ENCODE data around the gene IREB2. TPM values are rescaled to one million over a fixed set of nuclear protein-coding genes. Genes with fewer than 3 reads are reported as not detected.
A peak's percentile ranks its signal among the peaks of the same experiment; 100 is the strongest.

IREB2 gene
- total RNA-seq, 5 donors from 2014 or later (not counting 1 experiment from before 2014, with no cell fraction given), result 58.7 to 71.5 (median 65.1) TPM

- CTCF ChIA-PET, result no interaction called here
- H3K27me3 ChIP-seq (replicated peaks in 1 of 2; ENCODE audit: control insufficient read depth in 2 of 2, extremely low read depth in 1 of 2, insufficient read depth in 2 of 2, low read length in 1 of 2), result peaks cover 0 to 12% of the 10 kb centered on the region in 2 experiments
Observed at GRCh38 chr15:78420220-78420619, 17.8 kb upstream of the IREB2 start.

GRCh38 chr15:78420766-78421165 is 17.2 kb upstream of the IREB2 start:
- CTCF ChIA-PET, result no interaction called here

More at GRCh38 chr15:78420220-78420619, 17.8 kb upstream of the IREB2 start:
- no peaks in the 10 kb centered on the region for H3K9me3 Mint-ChIP-seq
- Histone ChIP-seq H3K4me3 (ENCODE audit: control insufficient read depth in 1 of 2, extremely low read depth in 1 of 2, low read length in 1 of 2) (no peak overlapping the region), H3K27ac (ENCODE audit: low read length) (no peak overlapping the region), H3K4me1 (ENCODE audit: control insufficient read depth in 1 of 2, extremely low read depth in 1 of 2, insufficient read depth in 2 of 2, low read length in 2 of 2) (peaks cover 0 to 3% of the 10 kb centered on the region in 2 experiments), H3K36me3 (ENCODE audit: control insufficient read depth in 2 of 2, extremely low read depth in 1 of 2, insufficient read depth in 1 of 2, low read length in 1 of 2) (no peaks in the 10 kb centered on the region), H3K9me3 (no peaks in the 10 kb centered on the region)
- ATAC-seq (replicated peaks in 1 of 4), result no peak
- peaks cover 0 to 11% of the 10 kb centered on the region in 2 donors for H3K27me3 Mint-ChIP-seq
- POLR2A ChIA-PET, result no interaction called here
- no peaks in the 10 kb centered on the region for H3K36me3 Mint-ChIP-seq
- no peak overlapping the region for H3K27ac Mint-ChIP-seq
- no peak overlapping the region for H3K4me3 Mint-ChIP-seq
- WGBS (ENCODE audit: insufficient coverage), result 88% methylated on average over 4 of the region's 4 CpGs
- no peak for DNase-seq
- H3K4me1 Mint-ChIP-seq, result peaks cover 0 to 4% (median 2%) of the 10 kb centered on the region in 3 donors

GRCh38 chr15:78421238-78421965 is 16.6 kb upstream of the IREB2 start:
- Mint-ChIP-seq H3K27me3 (peaks cover 0 to 11% of the 10 kb centered on the region in 2 donors), H3K36me3 (no peaks in the 10 kb centered on the region), H3K9me3 (no peaks in the 10 kb centered on the region), H3K4me1 (peaks cover 8 to 16% (median 12%) of the 10 kb centered on the region in 3 donors), H3K27ac (no peak overlapping the region), H3K4me3 (no peak overlapping the region)
- Histone ChIP-seq H3K4me3 (ENCODE audit: control insufficient read depth in 1 of 2, extremely low read depth in 1 of 2, low read length in 1 of 2) (no peak overlapping the region), H3K27ac (ENCODE audit: low read length) (no peak overlapping the region), H3K27me3 (replicated peaks in 1 of 2; ENCODE audit: control insufficient read depth in 2 of 2, extremely low read depth in 1 of 2, insufficient read depth in 2 of 2, low read length in 1 of 2) (peaks cover 0 to 12% of the 10 kb centered on the region in 2 experiments), H3K4me1 (ENCODE audit: control insufficient read depth in 1 of 2, extremely low read depth in 1 of 2, insufficient read depth in 2 of 2, low read length in 2 of 2) (peaks cover 2 to 3% of the 10 kb centered on the region in 2 experiments), H3K9me3 (no peaks in the 10 kb centered on the region), H3K36me3 (ENCODE audit: control insufficient read depth in 2 of 2, extremely low read depth in 1 of 2, insufficient read depth in 1 of 2, low read length in 1 of 2) (no peaks in the 10 kb centered on the region)
- DNase-seq, result no peak
- ATAC-seq (replicated peaks in 1 of 4), result no peak
- 87% methylated on average over 5 of the region's 7 CpGs for WGBS (ENCODE audit: insufficient coverage)
- CTCF ChIA-PET, result no interaction called here
- POLR2A ChIA-PET, result no interaction called here

More at GRCh38 chr15:78420766-78421165, 17.2 kb upstream of the IREB2 start:
- POLR2A ChIA-PET, result no interaction called here
- Histone ChIP-seq H3K36me3 (ENCODE audit: control insufficient read depth in 2 of 2, extremely low read depth in 1 of 2, insufficient read depth in 1 of 2, low read length in 1 of 2) (no peaks in the 10 kb centered on the region), H3K4me3 (ENCODE audit: control insufficient read depth in 1 of 2, extremely low read depth in 1 of 2, low read length in 1 of 2) (no peak overlapping the region), H3K4me1 (ENCODE audit: control insufficient read depth in 1 of 2, extremely low read depth in 1 of 2, insufficient read depth in 2 of 2, low read length in 2 of 2) (peaks cover 2 to 3% of the 10 kb centered on the region in 2 experiments), H3K27me3 (replicated peaks in 1 of 2; ENCODE audit: control insufficient read depth in 2 of 2, extremely low read depth in 1 of 2, insufficient read depth in 2 of 2, low read length in 1 of 2) (peaks cover 0 to 12% of the 10 kb centered on the region in 2 experiments), H3K27ac (ENCODE audit: low read length) (no peak overlapping the region), H3K9me3 (no peaks in the 10 kb centered on the region)
- DNase-seq, result no peak
- WGBS (ENCODE audit: insufficient coverage), result 81% methylated on average over 8 of the region's 8 CpGs
- no peak for ATAC-seq (replicated peaks in 1 of 4)
- Mint-ChIP-seq H3K27ac (no peak overlapping the region), H3K27me3 (peaks cover 0 to 11% of the 10 kb centered on the region in 2 donors), H3K4me1 (peaks cover 1 to 10% (median 6%) of the 10 kb centered on the region in 3 donors), H3K4me3 (no peak overlapping the region), H3K9me3 (no peaks in the 10 kb centered on the region), H3K36me3 (no peaks in the 10 kb centered on the region)

- H3K4me1 ChIP-seq (ENCODE audit: control insufficient read depth in 1 of 2, extremely low read depth in 1 of 2, insufficient read depth in 2 of 2, low read length in 2 of 2), result peaks cover 2 to 3% of the 10 kb centered on the region in 2 experiments
- Mint-ChIP-seq H3K36me3 (no peaks in the 10 kb centered on the region), H3K27ac (no peak overlapping the region), H3K9me3 (no peaks in the 10 kb centered on the region), H3K4me3 (no peak overlapping the region), H3K27me3 (peaks cover 0 to 11% of the 10 kb centered on the region in 2 donors), H3K4me1 (peaks cover 8 to 17% (median 13%) of the 10 kb centered on the region in 3 donors)
- H3K27ac ChIP-seq (ENCODE audit: low read length), result no peak overlapping the region
- WGBS (ENCODE audit: insufficient coverage), result 47% methylated on average over 8 of the region's 12 CpGs
- no peaks in the 10 kb centered on the region for H3K36me3 ChIP-seq (ENCODE audit: control insufficient read depth in 2 of 2, extremely low read depth in 1 of 2, insufficient read depth in 1 of 2, low read length in 1 of 2)
- ChIA-PET POLR2A (interaction anchor here in 1 of 2 donors (0.6 kb wide), 1 partner anchor 466 kb away, joined by 3 read pairs; no protein-coding TSS in a partner anchor), CTCF (interaction anchor here (0.5 to 1.5 kb wide), 8 partner anchors 15 to 573 kb away, joined by 3 to 9 read pairs (median 4); partner anchors contain the start of gene IREB2 (in 1 of the 2))
- no peak overlapping the region for H3K4me3 ChIP-seq (ENCODE audit: control insufficient read depth in 1 of 2, extremely low read depth in 1 of 2, low read length in 1 of 2)
- ATAC-seq (replicated peaks in 1 of 4) (peak; percentile 76 to 87 (median 80)), DNase-seq (peak; percentile 22 to 79 (median 52))
- no peaks in the 10 kb centered on the region for H3K9me3 ChIP-seq
- H3K27me3 ChIP-seq (replicated peaks in 1 of 2; ENCODE audit: control insufficient read depth in 2 of 2, extremely low read depth in 1 of 2, insufficient read depth in 2 of 2, low read length in 1 of 2), result peaks cover 0 to 12% of the 10 kb centered on the region in 2 experiments
Observed at GRCh38 chr15:78422571-78423340, 15.3 kb upstream of the IREB2 start.

- Histone ChIP-seq H3K4me3 (ENCODE audit: control insufficient read depth in 1 of 2, extremely low read depth in 1 of 2, low read length in 1 of 2) (no peak overlapping the region), H3K27ac (ENCODE audit: low read length) (no peak overlapping the region), H3K27me3 (replicated peaks in 1 of 2; ENCODE audit: control insufficient read depth in 2 of 2, extremely low read depth in 1 of 2, insufficient read depth in 2 of 2, low read length in 1 of 2) (peaks cover 0 to 15% of the 10 kb centered on the region in 2 experiments), H3K9me3 (no peaks in the 10 kb centered on the region), H3K36me3 (ENCODE audit: control insufficient read depth in 2 of 2, extremely low read depth in 1 of 2, insufficient read depth in 1 of 2, low read length in 1 of 2) (no peaks in the 10 kb centered on the region), H3K4me1 (ENCODE audit: control insufficient read depth in 1 of 2, extremely low read depth in 1 of 2, insufficient read depth in 2 of 2, low read length in 2 of 2) (peaks cover 2 to 3% of the 10 kb centered on the region in 2 experiments)
- H3K4me3 Mint-ChIP-seq, result no peak overlapping the region
- ChIA-PET CTCF (interaction anchor here in 1 of 2 donors (1.4 kb wide), 1 partner anchor 312 kb away, joined by 7 read pairs; no protein-coding TSS in a partner anchor), POLR2A (interaction anchor here in 1 of 2 donors (1.2 kb wide), 1 partner anchor 13 kb away, joined by 3 read pairs; the partner anchor contains the start of gene IREB2)
- DNase-seq, result no peak
- H3K27me3 Mint-ChIP-seq, result peaks cover 4 to 10% of the 10 kb centered on the region in 2 donors
- H3K9me3 Mint-ChIP-seq, result no peaks in the 10 kb centered on the region
- peaks cover 8 to 17% (median 13%) of the 10 kb centered on the region in 3 donors for H3K4me1 Mint-ChIP-seq
- no peak overlapping the region for H3K27ac Mint-ChIP-seq
- ATAC-seq (replicated peaks in 1 of 4), result no peak
- H3K36me3 Mint-ChIP-seq, result no peaks in the 10 kb centered on the region
- 100% methylated on average over 2 of the region's 3 CpGs for WGBS (ENCODE audit: insufficient coverage)
Observed at GRCh38 chr15:78424673-78425072, 13.3 kb upstream of the IREB2 start.

GRCh38 chr15:78425643-78426042 is 12.4 kb upstream of the IREB2 start:
- Mint-ChIP-seq H3K36me3 (no peaks in the 10 kb centered on the region), H3K27ac (peak overlapping the region; percentile 9 to 12), H3K4me1 (peaks cover 8 to 17% (median 13%) of the 10 kb centered on the region in 3 donors), H3K4me3 (no peak overlapping the region), H3K27me3 (peaks cover 10 to 17% of the 10 kb centered on the region in 2 donors), H3K9me3 (no peaks in the 10 kb centered on the region)
- ChIA-PET POLR2A (no interaction called here), CTCF (no interaction called here)
- DNase-seq (no peak), ATAC-seq (replicated peaks in 1 of 4) (no peak)
- no CpG with 5 or more reads among the region's 1 CpG for WGBS (ENCODE audit: insufficient coverage)
- no peak overlapping the region for H3K27ac ChIP-seq (ENCODE audit: low read length)
- peaks cover 2 to 3% of the 10 kb centered on the region in 2 experiments for H3K4me1 ChIP-seq (ENCODE audit: control insufficient read depth in 1 of 2, extremely low read depth in 1 of 2, insufficient read depth in 2 of 2, low read length in 2 of 2)
- H3K36me3 ChIP-seq (ENCODE audit: control insufficient read depth in 2 of 2, extremely low read depth in 1 of 2, insufficient read depth in 1 of 2, low read length in 1 of 2), result no peaks in the 10 kb centered on the region
- no peak overlapping the region for H3K4me3 ChIP-seq (ENCODE audit: control insufficient read depth in 1 of 2, extremely low read depth in 1 of 2, low read length in 1 of 2)
- no peaks in the 10 kb centered on the region for H3K9me3 ChIP-seq
- peaks cover 0 to 20% of the 10 kb centered on the region in 2 experiments for H3K27me3 ChIP-seq (replicated peaks in 1 of 2; ENCODE audit: control insufficient read depth in 2 of 2, extremely low read depth in 1 of 2, insufficient read depth in 2 of 2, low read length in 1 of 2)

All from T-cell (primary cell).